ENCODE data around the gene PAIP2.
A peak's percentile ranks its signal among the peaks of the same experiment; 100 is the strongest.
"Not testable (repeated sequence)": the region's sequence is repeated elsewhere in the genome, so short reads cannot be mapped to it uniquely, and the experiment has no call there.

PAIP2 gene, protein sequence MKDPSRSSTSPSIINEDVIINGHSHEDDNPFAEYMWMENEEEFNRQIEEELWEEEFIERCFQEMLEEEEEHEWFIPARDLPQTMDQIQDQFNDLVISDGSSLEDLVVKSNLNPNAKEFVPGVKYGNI

DNA sequence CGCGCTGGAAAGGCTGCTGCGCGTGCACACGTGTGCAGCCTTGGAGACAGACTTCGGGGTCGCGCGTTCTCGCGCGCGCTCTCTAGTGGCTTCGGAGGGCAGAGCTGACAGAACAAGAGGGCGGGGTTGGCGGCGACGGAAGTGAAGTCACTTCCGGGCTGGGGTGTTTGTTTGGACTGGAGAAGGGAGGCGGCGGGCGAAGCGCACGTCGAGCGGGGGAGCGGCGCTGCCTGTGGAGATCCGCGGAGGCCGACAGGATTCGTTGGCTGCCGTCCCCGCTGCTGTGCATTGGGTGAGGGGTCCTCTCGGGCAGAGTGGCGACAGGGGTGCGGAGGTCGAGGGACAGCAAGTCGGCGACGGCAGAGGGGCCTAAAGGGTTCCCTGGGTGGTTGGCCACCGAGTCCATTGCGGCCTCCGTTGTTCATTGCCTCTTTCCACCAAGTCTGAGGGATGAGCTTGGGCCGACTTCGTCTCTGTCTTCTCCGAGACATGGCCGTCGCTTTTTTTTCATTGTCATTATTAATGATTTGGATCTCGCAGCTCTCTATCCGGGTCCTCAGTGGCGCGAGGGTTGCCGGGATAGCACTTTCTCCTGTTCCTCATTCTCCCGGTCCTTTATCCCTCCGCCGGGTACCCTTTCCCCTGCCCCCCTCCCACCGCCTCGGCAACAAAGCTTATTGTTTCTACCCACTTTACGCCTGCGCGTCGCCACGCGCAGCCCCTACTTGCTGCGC lies at the start of gene PAIP2:
Gene PAIP2, plus strand, starts transcription at position 166 of the 734 bp plus-strand sequence. CDS start 21,931 bp downstream, outside the sequence.
- peak; percentile 91 to 92 for DNase-seq (ENCODE audit: low read depth in 2 of 2, low spot score in 1 of 2)

DNA sequence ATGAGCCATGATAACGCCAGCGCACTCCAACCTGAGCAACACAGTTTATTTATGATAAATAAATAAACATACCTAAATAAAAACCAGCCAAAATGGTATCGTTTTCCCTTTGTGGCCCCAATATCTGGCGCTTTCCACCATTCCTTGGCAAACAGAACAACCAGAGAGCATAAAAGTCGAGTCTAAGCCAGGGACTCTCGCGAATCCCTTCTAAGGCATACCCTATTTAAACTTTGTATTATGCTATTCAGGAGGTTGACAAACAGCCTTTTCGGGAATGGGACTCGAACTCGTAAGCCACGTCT lies 48.5 kb upstream of the PAIP2 start:
- no peak for DNase-seq (ENCODE audit: low read depth in 2 of 2, low spot score in 1 of 2)

DNA sequence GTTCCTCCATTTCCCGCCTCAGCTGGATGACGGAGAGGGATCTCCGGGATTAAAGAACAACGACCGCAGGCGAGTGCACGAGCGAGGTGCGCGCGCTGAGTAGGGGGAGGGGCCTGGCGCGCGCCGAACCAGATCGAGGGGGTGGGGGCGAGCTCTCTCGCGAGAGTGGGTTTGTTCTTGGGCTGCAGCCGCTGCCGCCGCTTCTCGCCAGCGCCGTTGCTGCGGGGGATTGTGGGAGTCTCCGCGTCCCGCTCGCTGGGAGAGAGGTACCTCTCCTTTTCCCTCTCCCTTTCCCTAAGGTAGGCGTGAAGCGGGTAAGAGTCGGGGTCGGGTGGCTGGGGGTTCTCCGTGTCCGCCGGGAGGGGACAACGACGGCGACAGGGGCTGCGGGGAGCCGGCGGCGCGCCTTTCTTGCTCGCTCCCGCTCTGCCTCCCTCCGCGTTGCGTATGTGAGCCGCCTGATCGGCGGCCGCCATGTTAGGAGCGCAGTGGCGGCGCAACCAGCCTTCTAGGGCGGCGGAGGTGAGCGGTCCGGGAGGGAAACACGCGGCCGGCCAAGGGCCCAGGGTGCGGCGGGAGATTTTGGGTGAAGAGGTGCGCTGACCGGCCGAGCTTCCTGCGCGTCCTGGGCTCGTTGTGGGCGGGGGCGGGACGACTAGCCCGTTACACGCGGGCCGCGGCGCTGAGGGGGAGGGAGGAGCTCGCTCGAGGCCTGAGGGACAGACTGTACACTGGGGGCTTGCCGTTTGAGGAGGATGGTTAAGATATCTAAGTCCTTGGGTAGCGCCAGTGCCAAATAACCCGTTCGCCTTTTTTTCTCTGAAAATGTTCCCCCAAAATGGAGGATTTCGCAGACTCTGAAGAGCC lies 47.9 kb upstream of the PAIP2 start, which contains the start of gene MATR3:
Gene MATR3, plus strand, starts transcription at position 234 of the 867 bp plus-strand sequence. CDS start 13,676 bp downstream, outside the sequence.
- peak; percentile 82 to 86 for DNase-seq (ENCODE audit: low read depth in 2 of 2, low spot score in 1 of 2)

DNA sequence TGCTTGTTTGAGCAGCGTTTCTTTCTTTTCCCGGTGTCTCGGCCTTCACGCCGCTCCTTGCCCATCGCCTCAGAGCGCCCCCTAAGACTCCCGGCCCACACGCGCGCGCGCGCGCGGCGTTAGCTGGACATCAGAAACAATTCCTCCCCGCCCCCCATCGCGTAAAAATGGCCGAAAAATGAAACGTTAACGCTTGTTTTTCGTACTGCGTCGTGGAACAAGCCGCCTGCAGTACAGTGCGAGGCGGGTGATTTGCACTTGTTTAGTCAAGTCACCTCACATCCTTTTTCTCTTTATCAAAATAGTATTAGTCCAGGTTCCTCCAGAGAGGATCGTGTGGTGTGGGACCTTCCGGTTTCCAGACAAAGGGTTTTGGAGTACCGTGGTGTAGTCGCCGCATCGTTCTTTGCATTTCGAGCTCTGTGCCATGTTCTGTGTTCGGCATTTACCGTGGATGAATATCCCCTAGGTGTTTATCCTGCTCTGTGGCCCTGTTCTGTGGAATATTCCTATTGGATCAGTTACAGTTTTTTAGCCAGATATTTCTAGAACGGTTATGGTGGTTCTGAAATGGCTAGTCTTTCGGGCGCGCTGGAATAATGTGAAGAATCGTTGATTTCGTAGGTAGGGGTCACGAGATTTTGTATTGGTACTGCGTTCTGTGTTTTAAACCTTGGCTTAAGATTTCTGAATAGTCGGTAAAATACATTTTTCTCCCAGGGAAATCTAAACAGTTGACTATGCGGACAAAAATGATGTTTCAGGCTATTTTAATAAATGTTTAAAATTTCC lies 47.1 kb upstream of the PAIP2 start:
- peak; percentile 29 to 31 for DNase-seq (ENCODE audit: low read depth in 2 of 2, low spot score in 1 of 2)

DNA sequence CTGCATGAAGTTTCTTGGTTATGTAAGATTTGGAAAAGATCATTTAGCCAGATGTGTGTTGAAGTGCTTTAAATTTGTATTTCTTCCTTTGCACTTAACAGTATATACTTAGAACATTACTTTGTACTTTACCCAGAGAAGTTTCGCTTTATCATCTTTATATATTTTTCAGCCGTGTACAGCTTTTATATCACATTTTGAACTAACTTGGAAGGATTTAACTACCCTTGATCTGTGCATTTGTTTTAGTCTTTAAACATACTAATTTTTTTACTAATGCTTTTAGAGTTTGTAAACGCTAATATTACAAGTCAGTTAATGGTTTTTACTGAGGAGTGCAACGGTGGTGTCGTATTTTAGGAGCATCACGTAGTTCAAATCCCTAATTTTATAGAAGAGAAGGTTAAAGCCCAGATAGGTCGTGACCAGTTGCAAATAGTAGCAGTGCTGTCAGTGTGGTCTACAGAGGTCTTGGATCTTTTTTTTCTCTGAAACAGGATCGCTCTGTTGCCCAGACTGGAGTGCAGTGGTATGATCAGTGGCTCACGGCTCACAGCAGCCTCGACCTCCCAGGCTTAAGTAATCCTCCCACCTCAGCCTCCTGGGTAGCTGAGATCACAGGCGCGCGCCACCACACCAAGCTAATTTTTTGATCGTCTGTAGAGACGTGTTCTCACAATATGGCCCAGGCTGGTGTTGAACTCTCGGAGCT lies 46.2 kb upstream of the PAIP2 start:
- no peak for DNase-seq (ENCODE audit: low read depth in 2 of 2, low spot score in 1 of 2)

DNA sequence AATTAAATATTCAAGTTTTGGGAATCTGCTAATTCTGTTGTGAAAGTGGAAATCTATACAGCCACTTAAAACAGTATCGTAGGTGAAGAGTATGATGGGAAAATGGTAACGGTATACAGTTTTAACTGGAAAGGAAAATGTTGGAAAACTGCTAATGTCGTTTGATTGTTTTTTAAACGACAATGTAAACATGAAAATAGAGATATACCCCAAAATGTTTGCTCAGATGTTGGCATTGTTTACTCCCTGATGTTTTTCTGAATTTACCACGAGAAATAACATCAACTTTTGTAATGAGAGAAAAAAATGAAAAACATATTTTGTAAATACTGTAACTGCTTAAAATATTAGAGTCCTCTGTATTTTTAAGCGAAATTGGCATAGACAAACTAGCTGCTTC lies 45.5 kb upstream of the PAIP2 start:
- no peak for DNase-seq (ENCODE audit: low read depth in 2 of 2, low spot score in 1 of 2)

DNA sequence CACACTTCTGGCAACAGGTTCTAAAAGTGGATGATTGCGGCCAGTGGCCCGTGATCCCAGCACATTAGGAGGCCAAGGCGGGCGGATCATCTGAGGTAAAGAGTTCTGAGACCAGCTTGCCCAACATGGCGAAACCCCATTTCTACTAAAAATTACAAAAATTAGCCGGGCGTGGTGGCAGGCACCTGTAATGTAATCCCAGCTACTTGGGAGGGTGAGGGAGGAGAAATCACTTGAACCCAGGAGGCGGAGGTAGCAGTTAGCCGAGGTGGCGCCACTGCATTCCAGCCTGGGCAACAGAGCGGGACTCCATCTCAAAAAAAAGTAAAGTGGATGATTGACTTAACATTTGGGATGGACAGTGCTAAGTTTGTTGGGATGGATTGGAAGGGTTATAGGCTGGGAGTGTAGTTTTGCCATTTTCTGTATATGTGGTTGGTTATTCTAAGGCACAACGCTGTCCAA lies 44.8 kb upstream of the PAIP2 start:
- DNase-seq (ENCODE audit: low read depth in 2 of 2, low spot score in 1 of 2) = no peak

DNA sequence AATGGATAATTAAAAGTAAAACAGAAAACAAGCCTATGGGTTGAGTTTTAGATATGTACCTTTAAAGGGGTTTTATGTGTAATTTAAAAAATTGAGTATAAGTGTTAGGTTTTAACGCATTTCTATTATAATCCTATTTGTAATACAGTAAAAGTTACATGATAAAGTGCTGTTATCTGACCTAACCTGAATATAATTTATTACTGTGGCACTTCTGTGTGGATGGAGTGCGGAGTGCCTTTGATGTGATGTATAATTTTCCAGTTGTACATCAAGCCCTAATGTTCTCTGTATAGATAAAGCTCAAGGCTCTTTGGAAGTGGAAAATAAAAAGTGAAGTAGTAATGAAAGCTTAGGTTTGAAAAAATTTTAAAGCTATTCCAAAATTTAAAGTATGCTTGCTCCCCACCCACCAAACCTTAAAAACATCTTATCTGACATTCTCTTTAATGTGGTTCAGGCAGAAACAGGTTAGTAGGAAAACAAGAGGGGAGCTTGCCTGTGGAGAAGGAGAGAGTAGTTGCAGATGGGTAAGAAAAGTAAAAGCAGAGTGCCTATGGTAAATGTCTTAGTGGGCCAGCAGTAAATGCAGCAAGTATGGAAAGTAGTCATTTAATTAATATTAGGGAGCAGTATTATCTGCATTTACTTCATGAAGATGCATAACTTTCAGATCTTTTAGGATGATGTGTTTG lies 44.1 kb upstream of the PAIP2 start:
- no peak for DNase-seq (ENCODE audit: low read depth in 2 of 2, low spot score in 1 of 2)

DNA sequence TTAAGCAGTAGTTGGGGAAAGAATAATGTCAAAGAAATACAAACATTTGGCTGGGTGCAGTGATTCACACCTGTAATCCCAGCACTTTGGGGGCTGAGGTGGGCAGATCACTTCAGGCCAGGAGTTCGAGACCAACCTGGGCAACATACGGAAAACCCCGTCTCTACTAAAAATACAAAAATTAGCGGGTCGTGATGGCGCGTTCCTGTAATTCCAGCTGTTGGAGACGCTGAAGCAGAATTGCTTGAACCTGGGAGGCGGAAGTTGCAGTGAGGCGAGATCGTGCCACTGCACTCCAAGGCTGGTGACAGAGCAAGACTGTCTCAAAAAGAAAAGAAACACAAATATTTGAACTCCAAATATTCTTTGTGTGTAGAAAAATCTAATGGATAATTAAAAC lies 43.4 kb upstream of the PAIP2 start:
- DNase-seq (ENCODE audit: low read depth in 2 of 2, low spot score in 1 of 2) = no peak

DNA sequence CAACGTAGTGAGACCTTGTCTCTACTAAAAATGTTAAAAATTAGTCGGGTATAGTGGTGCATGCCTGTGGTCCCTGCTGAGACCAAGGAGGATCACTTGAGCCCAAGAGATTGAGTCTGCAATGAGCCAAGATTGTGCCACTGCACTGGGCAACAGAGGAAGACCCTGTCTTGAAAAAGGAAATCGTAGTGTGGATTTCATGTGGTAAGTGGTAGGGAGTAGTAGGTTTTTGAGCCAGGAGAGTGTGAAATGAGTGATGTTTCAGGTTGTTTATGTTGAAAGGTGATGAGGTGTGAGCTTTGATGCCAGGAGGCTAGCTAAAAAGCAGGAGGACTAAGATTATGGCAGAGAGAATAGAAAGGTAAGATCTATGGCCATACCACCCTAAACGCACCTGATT lies 42.2 kb upstream of the PAIP2 start:
- no peak for DNase-seq (ENCODE audit: low read depth in 2 of 2, low spot score in 1 of 2)

DNA sequence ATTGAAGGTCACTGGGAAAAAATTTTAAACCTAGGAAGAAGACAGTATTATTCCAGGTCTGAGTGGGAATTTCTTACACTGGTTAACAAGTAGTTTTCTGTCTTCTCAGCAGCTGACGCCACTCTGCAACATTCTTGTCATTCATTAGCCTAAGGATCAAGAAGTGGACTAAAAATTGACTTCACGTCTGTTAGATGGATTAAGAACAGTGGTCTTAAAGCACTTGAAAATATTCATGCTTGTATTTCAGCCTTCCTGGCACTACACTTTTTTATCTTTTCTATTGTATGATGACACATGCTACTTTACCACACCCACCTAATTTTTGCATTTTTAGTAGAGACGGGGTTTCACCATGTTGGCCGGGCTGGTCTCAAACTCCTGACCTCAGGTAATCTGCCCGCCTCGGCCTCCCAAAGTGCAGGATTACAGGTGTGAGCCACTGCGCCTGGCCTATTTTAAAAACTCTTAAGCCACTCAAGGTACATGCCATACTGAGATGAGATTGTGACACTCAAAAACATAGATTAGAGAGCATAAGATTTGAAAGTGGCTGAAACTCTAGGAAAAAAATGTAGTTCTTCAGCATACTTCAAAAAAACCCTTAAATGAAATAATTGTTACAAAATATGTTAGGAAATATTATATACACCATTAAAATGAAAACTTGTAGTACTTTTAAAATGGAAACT lies 39.7 kb upstream of the PAIP2 start:
- DNase-seq (ENCODE audit: low read depth in 2 of 2, low spot score in 1 of 2) = no peak

DNA sequence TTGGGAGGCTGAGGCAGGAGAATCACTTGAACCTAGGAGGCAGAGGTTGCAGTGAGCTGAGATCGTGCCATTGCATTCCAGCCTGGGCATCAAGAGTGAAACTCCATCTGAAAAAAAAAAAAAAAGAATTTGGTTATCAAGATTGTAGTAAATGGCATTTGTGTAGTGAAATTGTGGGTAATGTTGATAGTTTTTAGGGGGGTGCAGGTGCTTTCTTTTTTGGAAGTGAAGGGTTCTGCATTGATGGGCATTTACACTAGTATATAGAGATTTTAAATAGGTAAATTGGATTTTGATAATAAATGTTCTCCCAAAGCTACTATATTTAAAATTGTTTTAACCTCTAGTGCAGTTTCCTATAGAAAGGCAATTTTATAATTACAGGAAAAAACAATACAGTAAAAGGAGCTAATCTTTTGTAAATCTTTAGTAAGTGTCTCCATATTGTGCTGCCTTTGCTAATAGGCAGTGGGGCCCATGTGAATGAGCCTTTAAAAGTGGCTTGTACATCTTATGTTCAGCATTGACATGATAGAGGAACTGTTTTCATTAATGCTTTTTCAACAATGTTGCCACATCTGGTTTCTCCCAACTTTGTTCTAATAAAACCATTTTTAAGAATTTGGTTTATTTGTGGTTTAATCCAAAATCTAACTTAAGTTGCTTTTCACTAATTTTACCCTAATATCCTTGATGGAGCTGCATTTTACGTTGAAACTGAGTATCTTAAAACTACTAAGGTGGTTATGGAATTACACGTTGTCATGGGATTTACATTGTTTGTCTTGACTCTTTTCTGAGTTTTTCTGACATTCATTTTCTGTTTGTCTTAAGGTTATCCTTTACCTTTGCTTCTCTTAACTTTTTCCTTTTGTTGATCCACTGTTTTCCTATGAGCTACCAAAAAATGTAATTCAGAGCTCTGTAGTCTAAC lies 37.0 kb upstream of the PAIP2 start:
- no peak for DNase-seq (ENCODE audit: low read depth in 2 of 2, low spot score in 1 of 2)

DNA sequence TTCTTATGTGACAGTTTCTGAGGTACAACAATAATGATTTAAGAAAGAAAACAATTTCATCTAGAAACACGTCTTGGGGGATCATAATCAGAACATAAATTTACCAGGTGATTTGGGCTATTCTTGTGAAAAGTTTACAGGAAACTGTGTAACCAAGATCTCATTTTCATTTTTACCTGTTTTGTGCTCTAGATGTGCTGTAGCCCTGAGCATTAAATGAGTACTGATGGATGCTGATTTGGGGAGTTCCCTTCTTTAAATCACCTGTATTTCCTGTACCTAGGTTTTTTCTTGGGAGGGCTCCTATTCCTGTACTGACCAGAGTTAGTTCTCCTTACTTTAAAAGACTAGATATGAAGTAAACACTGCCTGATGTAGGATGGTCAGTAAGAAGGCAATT lies 35.5 kb upstream of the PAIP2 start:
- DNase-seq (ENCODE audit: low read depth in 2 of 2, low spot score in 1 of 2) = no peak

DNA sequence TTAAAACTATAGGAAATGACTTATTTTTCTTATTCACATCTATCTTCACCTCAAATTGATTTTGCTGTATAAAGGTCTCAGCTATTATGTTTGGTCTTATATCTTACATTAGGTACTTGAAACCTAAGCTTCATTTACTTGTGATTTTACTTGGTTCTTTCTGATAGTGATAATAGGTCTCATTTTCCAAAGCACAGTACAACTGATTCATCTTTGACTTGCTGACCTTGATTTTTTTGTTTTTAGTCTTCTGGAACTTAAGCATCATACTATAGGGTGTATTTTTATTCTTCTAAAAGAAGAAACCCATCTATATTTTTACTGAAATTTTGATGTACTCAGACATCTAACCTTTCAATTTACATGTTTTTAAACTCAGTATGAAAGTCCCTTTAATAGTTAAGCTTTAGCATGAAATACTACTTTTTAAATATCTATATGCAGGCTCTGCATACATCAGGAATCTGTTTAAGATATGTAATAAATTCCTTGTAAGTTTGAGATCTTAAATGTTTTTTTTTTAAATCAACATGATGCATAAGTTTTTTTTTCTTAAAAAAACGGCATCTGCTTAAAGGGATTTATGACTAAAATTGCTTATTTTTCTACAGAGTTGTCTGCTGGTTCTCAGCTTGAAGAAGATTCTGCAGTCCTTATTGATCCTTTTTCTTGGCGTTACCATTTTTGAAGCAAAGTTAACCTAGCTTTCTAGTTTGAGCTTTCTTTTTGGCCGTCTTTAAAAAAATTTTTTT lies 34.9 kb upstream of the PAIP2 start:
- DNase-seq (ENCODE audit: low read depth in 2 of 2, low spot score in 1 of 2) = no peak

DNA sequence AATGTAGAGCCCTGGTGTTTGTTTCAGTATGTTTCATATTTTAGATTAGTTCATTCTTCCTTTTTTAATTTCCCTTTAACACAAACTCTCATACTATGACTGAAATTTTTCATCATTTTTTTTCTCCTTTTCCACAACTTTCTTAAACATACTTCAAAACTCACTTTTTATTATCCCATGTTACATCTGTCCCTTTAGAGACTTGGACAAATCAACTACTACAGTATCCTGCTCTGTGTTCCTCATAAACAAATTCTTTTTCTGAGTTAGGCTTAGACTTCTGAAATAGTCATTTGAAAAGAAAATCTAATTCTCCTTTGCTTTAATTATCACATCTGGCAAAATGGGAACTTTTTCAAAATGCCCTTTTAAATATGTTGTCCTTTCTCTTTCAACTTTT lies 32.9 kb upstream of the PAIP2 start:
- no peak for DNase-seq (ENCODE audit: low read depth in 2 of 2, low spot score in 1 of 2)

DNA sequence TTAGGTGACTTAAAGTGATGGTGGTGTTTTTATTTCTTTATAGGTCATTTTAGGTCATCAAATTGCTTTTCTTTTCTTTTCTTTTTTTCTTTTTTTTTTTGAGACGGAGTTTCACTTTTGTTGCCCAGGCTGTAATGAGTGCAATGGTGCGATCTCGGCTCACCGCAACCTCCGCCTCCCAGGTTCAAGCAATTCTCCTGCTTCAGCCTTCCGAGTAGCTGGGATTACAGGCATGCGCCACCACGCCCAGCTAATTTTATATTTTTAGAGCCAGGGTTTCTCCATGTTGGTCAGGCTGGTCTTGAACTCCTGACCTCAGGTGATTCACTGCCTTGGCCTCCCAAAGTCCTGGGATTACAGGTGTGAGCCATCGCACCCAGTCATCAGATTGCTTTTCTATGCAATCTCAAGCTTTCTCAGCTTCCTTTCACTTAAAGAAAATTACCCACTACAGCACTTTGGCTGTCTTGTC lies 30.9 kb upstream of the PAIP2 start:
- DNase-seq (ENCODE audit: low read depth in 2 of 2, low spot score in 1 of 2) = not testable (repeated sequence)

DNA sequence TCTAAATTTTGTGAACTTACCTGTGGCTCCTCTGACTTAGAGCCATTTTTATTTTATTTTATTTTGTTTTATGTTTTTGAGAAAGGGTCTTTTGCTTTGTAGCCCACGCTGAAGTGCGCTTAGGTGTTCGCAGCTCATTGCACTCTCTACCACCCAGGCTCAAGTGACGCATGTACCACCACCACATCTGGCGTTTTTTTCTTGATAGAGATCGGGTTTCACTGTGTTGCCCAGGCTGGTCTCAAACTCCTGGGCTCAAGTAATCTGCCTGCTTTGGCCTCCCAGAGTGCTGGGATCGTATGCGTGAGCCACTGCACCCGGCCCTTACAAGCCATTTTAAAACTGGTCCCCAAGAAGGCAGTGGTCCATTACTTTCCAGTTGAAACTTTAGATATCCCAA lies 29.6 kb upstream of the PAIP2 start:
- DNase-seq (ENCODE audit: low read depth in 2 of 2, low spot score in 1 of 2) = no peak

All from stimulated activated CD8-positive, alpha-beta memory T cell treated with anti-CD3 and anti-CD28 coated beads, Interleukin-4, amount 100 ng/mL, for 1 hour (primary cell).